Gastroesophageal sphincter (tissue), 3 donors: ENCODE results near the gene PSMG4.

Source experiments
- EP300 ChIP-seq: sonication (generic); formaldehyde crosslinking; IDR thresholded peaks from one replicate; pipeline ENCODE4 v1.6.1; 2017; ENCODE audit warnings: antibody characterized with exemption, mild to moderate bottlenecking
- POLR2A ChIP-seq, 2 donors: fragments of 450-650 bp; IDR thresholded peaks; one replicate each; pipeline ENCODE4 v1.6.1; 2017; ENCODE audit warnings: antibody characterized with exemption in 2 of 2, mild to moderate bottlenecking in 2 of 2, moderate library complexity in 1 of 2
- POLR2AphosphoS5 ChIP-seq: sonication (generic); formaldehyde crosslinking; IDR thresholded peaks from one replicate; pipeline ENCODE4 v1.6.1; 2017; ENCODE audit warnings: antibody characterized with exemption
- TF ChIP-seq, protein P1 (sequence below), 4 experiments: fragments of 200-600 bp in 2 of 4; fragments of 450-650 bp in 2 of 4; sonication (generic) in 1 of 4; IDR thresholded peaks; one replicate each; pipeline ENCODE4 v1.5.1; 2017 to 2019; ENCODE audit warnings: antibody characterized with exemption in 4 of 4, mild to moderate bottlenecking in 2 of 4, moderate library complexity in 2 of 4

DNA sequence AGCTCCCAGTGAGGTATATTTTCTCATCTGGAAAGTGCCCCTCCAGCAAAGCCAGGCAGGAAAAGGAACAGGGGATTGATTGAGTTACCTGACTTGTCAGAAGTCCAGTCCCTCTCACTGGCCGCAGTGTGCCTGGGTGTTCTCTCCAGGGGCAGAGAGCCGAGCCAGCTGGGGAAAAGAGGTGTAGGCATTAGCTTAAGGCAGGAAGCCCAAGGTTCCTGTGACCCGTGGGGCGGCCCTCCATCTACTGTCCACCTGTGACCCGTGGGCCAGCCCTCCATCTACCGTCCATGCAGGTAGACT is 2.7 kb downstream of the PSMG4 start:
- TF ChIP-seq, protein P1, sequence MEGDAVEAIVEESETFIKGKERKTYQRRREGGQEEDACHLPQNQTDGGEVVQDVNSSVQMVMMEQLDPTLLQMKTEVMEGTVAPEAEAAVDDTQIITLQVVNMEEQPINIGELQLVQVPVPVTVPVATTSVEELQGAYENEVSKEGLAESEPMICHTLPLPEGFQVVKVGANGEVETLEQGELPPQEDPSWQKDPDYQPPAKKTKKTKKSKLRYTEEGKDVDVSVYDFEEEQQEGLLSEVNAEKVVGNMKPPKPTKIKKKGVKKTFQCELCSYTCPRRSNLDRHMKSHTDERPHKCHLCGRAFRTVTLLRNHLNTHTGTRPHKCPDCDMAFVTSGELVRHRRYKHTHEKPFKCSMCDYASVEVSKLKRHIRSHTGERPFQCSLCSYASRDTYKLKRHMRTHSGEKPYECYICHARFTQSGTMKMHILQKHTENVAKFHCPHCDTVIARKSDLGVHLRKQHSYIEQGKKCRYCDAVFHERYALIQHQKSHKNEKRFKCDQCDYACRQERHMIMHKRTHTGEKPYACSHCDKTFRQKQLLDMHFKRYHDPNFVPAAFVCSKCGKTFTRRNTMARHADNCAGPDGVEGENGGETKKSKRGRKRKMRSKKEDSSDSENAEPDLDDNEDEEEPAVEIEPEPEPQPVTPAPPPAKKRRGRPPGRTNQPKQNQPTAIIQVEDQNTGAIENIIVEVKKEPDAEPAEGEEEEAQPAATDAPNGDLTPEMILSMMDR (IDR thresholded peaks at IDR 0.05) = no peak
- TF ChIP-seq POLR2AphosphoS5 (no peak), POLR2A (IDR thresholded peaks at IDR 0.05) (no peak), EP300 (no peak)
